Stomach (tissue), 4 donors: ENCODE data around the gene CGB2.
"Not testable (repeated sequence)": the region's sequence is repeated elsewhere in the genome, so short reads cannot be mapped to it uniquely, and the experiment has no call there.

ENCODE experiments used
- CTCF ChIP-seq, 7 experiments: fragments of 450-650 bp in 4 of 7; fragments of 200-600 bp in 3 of 7; sonication (generic) in 3 of 7; IDR thresholded peaks; one replicate each; pipeline ENCODE4 v1.5.1; 2016 to 2019; ENCODE audit warnings: antibody characterized with exemption in 7 of 7, control low read depth in 2 of 7, mild to moderate bottlenecking in 1 of 7
- POLR2AphosphoS5 ChIP-seq, 3 donors: sonication (generic); formaldehyde crosslinking; IDR thresholded peaks; one replicate each; pipeline ENCODE4 v1.6.1; 2016; ENCODE audit warnings: antibody characterized with exemption in 3 of 3

GRCh38 chr19:49025599-49025998 lies 6.1 kb upstream of the CGB2 start:
- not testable (repeated sequence) for TF ChIP-seq CTCF, POLR2AphosphoS5 (IDR thresholded peaks at IDR 0.05)
